ENCODE results near the gene LLCFC1. TPM values are rescaled to one million over a fixed set of nuclear protein-coding genes. Genes with fewer than 3 reads are reported as not detected.

The LLCFC1 gene
- total RNA-seq, 1 experiment from 2014 or later: not detected

DNA sequence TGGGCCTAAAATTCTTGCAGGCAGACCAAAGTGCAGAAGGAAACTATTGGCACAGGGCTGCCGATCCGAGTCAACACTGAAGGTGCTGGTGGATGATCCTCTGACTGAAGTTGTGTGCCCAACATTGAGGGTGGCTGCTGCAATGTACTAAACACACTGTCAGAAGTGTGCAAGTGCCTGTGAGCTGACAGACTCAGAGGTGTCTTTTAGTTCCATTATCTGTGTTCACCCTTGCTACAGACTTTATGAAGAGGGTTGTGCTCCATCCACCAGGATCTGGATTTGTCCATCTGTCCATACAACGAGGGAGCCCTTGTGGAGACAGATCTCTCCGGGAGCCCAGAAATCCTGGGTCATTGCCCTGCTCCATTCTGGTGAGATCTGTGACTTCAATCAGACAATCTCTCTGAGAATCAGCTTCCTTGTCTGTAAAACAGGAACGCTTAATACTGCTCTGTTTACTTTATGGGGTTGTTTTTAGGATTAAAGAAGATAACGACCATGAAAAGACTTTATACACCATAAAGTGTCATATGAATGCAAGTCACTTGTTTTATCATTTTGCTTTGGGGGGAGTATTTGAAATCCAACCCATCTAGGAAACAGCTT, 44.2 kb upstream of the LLCFC1 start:
- no peak for TF ChIP-seq SIN3A (IDR thresholded peaks at IDR 0.05; ENCODE audit: borderline replicate concordance, insufficient read depth, low read depth, low read length)
- TF ChIP-seq, protein P1, sequence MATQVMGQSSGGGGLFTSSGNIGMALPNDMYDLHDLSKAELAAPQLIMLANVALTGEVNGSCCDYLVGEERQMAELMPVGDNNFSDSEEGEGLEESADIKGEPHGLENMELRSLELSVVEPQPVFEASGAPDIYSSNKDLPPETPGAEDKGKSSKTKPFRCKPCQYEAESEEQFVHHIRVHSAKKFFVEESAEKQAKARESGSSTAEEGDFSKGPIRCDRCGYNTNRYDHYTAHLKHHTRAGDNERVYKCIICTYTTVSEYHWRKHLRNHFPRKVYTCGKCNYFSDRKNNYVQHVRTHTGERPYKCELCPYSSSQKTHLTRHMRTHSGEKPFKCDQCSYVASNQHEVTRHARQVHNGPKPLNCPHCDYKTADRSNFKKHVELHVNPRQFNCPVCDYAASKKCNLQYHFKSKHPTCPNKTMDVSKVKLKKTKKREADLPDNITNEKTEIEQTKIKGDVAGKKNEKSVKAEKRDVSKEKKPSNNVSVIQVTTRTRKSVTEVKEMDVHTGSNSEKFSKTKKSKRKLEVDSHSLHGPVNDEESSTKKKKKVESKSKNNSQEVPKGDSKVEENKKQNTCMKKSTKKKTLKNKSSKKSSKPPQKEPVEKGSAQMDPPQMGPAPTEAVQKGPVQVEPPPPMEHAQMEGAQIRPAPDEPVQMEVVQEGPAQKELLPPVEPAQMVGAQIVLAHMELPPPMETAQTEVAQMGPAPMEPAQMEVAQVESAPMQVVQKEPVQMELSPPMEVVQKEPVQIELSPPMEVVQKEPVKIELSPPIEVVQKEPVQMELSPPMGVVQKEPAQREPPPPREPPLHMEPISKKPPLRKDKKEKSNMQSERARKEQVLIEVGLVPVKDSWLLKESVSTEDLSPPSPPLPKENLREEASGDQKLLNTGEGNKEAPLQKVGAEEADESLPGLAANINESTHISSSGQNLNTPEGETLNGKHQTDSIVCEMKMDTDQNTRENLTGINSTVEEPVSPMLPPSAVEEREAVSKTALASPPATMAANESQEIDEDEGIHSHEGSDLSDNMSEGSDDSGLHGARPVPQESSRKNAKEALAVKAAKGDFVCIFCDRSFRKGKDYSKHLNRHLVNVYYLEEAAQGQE (IDR thresholded peaks at IDR 0.05; ENCODE audit: insufficient read depth in 1 of 2, low read depth in 2 of 2, low read length in 1 of 2): no peak
- no peak for TF ChIP-seq TCF7L2 (IDR thresholded peaks at IDR 0.05; ENCODE audit: low read depth, low read length)
- no peak for TF ChIP-seq POLR2AphosphoS5 (IDR thresholded peaks at IDR 0.05; ENCODE audit: low read depth, low read length)
- TF ChIP-seq, protein P2, sequence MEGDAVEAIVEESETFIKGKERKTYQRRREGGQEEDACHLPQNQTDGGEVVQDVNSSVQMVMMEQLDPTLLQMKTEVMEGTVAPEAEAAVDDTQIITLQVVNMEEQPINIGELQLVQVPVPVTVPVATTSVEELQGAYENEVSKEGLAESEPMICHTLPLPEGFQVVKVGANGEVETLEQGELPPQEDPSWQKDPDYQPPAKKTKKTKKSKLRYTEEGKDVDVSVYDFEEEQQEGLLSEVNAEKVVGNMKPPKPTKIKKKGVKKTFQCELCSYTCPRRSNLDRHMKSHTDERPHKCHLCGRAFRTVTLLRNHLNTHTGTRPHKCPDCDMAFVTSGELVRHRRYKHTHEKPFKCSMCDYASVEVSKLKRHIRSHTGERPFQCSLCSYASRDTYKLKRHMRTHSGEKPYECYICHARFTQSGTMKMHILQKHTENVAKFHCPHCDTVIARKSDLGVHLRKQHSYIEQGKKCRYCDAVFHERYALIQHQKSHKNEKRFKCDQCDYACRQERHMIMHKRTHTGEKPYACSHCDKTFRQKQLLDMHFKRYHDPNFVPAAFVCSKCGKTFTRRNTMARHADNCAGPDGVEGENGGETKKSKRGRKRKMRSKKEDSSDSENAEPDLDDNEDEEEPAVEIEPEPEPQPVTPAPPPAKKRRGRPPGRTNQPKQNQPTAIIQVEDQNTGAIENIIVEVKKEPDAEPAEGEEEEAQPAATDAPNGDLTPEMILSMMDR (IDR thresholded peaks at IDR 0.05): no peak
- Histone ChIP-seq H3K9me3 (ENCODE audit: control insufficient read depth, insufficient read depth, low read depth, low read length) (no peaks in the 10 kb centered on the region), H3K27ac (ENCODE audit: low read length) (no peak overlapping the region), H3K27me3 (ENCODE audit: control insufficient read depth, insufficient read depth, low read length) (no peaks in the 10 kb centered on the region; the same call in 1 of the 2 replicates), H3K36me3 (ENCODE audit: control insufficient read depth, insufficient read depth, low read length) (no peaks in the 10 kb centered on the region), H3K4me1 (ENCODE audit: control insufficient read depth, insufficient read depth, low read length) (no peaks in the 10 kb centered on the region), H3K4me3 (ENCODE audit: low read depth in 2 of 2, low read length in 2 of 2) (no peak overlapping the region)
- no peak for DNase-seq (ENCODE audit: low read depth, low spot score)
- CTCF ChIA-PET: no interaction called here
- POLR2A ChIA-PET: no interaction called here
- BruUV-seq (replicated peaks): no TSS peak
- intact Hi-C loops (cut with micrococcal nuclease; ENCODE audit: unreplicated experiment): no loop called here
- in situ Hi-C loops (cut with HindIII; ENCODE audit: low pct_unique_long_range_greater_than_20kb, low sequenced_read_pairs): no loop called here
- no peak for ATAC-seq

DNA sequence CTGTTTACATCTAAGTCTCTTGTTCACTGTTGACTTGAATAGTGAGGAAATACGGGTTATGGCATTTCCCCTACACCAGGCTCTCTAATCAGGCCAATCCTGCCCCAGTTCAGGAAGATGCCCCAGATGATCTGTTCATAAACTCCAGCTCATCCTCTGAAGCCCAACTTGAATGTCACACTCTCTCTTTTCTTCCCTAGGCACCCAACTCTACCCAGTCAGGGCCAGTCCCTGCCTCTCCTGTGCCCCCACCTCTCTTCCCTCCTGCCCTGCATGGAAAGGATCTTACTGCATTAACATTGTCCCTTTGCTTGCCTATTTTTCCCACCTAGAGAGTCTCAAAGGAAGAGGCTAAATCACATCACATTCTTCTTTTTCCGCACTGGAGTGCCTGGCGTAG, 43.1 kb upstream of the LLCFC1 start:
- Histone ChIP-seq H3K4me1 (ENCODE audit: control insufficient read depth, insufficient read depth, low read length) (no peaks in the 10 kb centered on the region), H3K27me3 (ENCODE audit: control insufficient read depth, insufficient read depth, low read length) (no peaks in the 10 kb centered on the region; the same call in 1 of the 2 replicates), H3K9me3 (ENCODE audit: control insufficient read depth, insufficient read depth, low read depth, low read length) (no peaks in the 10 kb centered on the region), H3K27ac (ENCODE audit: low read length) (no peak overlapping the region), H3K36me3 (ENCODE audit: control insufficient read depth, insufficient read depth, low read length) (no peaks in the 10 kb centered on the region), H3K4me3 (ENCODE audit: low read depth in 2 of 2, low read length in 2 of 2) (no peak overlapping the region)
- no peak for DNase-seq (ENCODE audit: low read depth, low spot score)
- BruUV-seq (replicated peaks): no TSS peak
- intact Hi-C loops (cut with micrococcal nuclease; ENCODE audit: unreplicated experiment) (no loop called here), in situ Hi-C loops (cut with HindIII; ENCODE audit: low pct_unique_long_range_greater_than_20kb, low sequenced_read_pairs) (no loop called here)
- POLR2A ChIA-PET: no interaction called here
- CTCF ChIA-PET: no interaction called here
- no peak for ATAC-seq
- TF ChIP-seq TCF7L2 (IDR thresholded peaks at IDR 0.05; ENCODE audit: low read depth, low read length): no peak
- TF ChIP-seq SIN3A (IDR thresholded peaks at IDR 0.05; ENCODE audit: borderline replicate concordance, insufficient read depth, low read depth, low read length): no peak
- no peak for TF ChIP-seq POLR2AphosphoS5 (IDR thresholded peaks at IDR 0.05; ENCODE audit: low read depth, low read length)
- TF ChIP-seq, protein P1 (IDR thresholded peaks at IDR 0.05; ENCODE audit: insufficient read depth in 1 of 2, low read depth in 2 of 2, low read length in 1 of 2): no peak
- TF ChIP-seq, protein P2 (IDR thresholded peaks at IDR 0.05): no peak

Data from Panc1 (cell line).